WERI-Rb-1 (cell line): Measurements from ENCODE around the gene RHOF.
A peak's percentile ranks its signal among the peaks of the same experiment; 100 is the strongest.

Experiments used
- DNase-seq: peaks from one replicate; pipeline ENCODE4 v3.0.0-alpha.2; 2020
- H3K27ac ChIP-seq: fragments of 250-450 bp; sonication (Bioruptor Pico); 2 replicates; pipeline ENCODE4 v1.5.1; 2020; ENCODE audit warnings: mild to moderate bottlenecking, moderate library complexity
- H3K27me3 ChIP-seq: fragments of 250-450 bp; sonication (Bioruptor Pico); 2 replicates; pipeline ENCODE4 v1.5.1; 2021; ENCODE audit warnings: mild to moderate bottlenecking, low read depth, moderate library complexity; ENCODE audit not compliant: insufficient read depth, severe bottlenecking
- H3K36me3 ChIP-seq: fragments of 250-450 bp; sonication (Bioruptor Pico); 2 replicates; pipeline ENCODE4 v1.5.1; 2020; ENCODE audit warnings: mild to moderate bottlenecking, moderate library complexity
- H3K4me3 ChIP-seq: 2 replicates; pipeline ENCODE4 v1.5.1; 2011; ENCODE audit warnings: low read depth, mild to moderate bottlenecking, control low read depth, low read length
- H3K9me3 ChIP-seq: fragments of 250-450 bp; sonication (Bioruptor Pico); 2 replicates; pipeline ENCODE4 v1.5.1; 2021; ENCODE audit warnings: mild to moderate bottlenecking, moderate library complexity; ENCODE audit not compliant: severe bottlenecking
- CTCF ChIP-seq: IDR thresholded peaks from 2 replicates; pipeline ENCODE4 v1.5.1; 2011; ENCODE audit warnings: low read depth, mild to moderate bottlenecking, control low read depth, inconsistent platforms, low read length

The RHOF gene

GRCh38 chr12:121793440-121793837 lies at the start of gene RHOF:
Gene RHOF, minus strand, starts transcription at chr12:121793688. Its CDS starts 55 bp downstream, at chr12:121793633.
- peak within 1 kb of the TSS; percentile 15 for H3K4me3 ChIP-seq
- no peak for TF ChIP-seq CTCF
- no peaks in the 10 kb centered on the region for H3K9me3 ChIP-seq
- H3K27me3 ChIP-seq: no peaks in the 10 kb centered on the region
- no peak for DNase-seq
- peak within 1 kb of the TSS; percentile 42 for H3K27ac ChIP-seq
- H3K36me3 ChIP-seq: peaks cover 24% of the 10 kb centered on the region

- H3K27me3 ChIP-seq: no peaks in the 10 kb centered on the region
- no peaks in the 10 kb centered on the region for H3K36me3 ChIP-seq
- no peak for DNase-seq
- no peaks in the 10 kb centered on the region for H3K9me3 ChIP-seq
- TF ChIP-seq CTCF: no peak
- no peak overlapping the region for H3K4me3 ChIP-seq
- H3K27ac ChIP-seq: no peak overlapping the region
Measured at GRCh38 chr12:121839993-121840761, 46.7 kb upstream of the RHOF start.

GRCh38 chr12:121839106-121839992 lies 45.9 kb upstream of the RHOF start:
- no peak for TF ChIP-seq CTCF
- Histone ChIP-seq H3K36me3 (no peaks in the 10 kb centered on the region), H3K9me3 (no peaks in the 10 kb centered on the region), H3K4me3 (no peak overlapping the region), H3K27me3 (no peaks in the 10 kb centered on the region), H3K27ac (no peak overlapping the region)
- no peak for DNase-seq

GRCh38 chr12:121838126-121838525 lies 44.6 kb upstream of the RHOF start:
- H3K27ac ChIP-seq: no peak overlapping the region
- no peak overlapping the region for H3K4me3 ChIP-seq
- TF ChIP-seq CTCF: no peak
- no peaks in the 10 kb centered on the region for H3K27me3 ChIP-seq
- no peaks in the 10 kb centered on the region for H3K36me3 ChIP-seq
- H3K9me3 ChIP-seq: no peaks in the 10 kb centered on the region
- DNase-seq: no peak

GRCh38 chr12:121837680-121838079 lies 44.2 kb upstream of the RHOF start:
- Histone ChIP-seq H3K9me3 (no peaks in the 10 kb centered on the region), H3K36me3 (no peaks in the 10 kb centered on the region), H3K27ac (no peak overlapping the region), H3K4me3 (no peak overlapping the region), H3K27me3 (no peaks in the 10 kb centered on the region)
- no peak for TF ChIP-seq CTCF
- no peak for DNase-seq
